Measurements from ENCODE around the gene GRAMD1C.

Gene GRAMD1C

DNA sequence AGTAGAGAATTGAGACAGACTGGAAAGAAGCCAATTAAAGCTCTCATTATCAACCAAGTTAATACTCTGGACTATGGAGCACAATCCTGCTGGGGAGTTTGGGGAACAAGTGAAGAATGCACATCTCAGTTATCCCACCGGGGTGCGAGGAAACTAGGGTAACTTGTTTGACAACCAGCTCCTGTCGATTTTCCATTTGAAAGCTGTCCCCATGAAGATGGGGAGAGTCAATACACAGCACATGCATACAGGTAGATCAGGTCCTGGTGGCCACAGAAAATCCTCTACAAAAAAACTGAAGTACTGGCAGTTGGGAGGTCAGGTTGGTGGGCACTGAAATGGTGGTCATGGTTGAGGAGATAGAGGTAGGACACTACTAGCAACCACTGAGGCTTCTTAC lies 25.7 kb upstream of the GRAMD1C start:
- TF ChIP-seq, protein P1, sequence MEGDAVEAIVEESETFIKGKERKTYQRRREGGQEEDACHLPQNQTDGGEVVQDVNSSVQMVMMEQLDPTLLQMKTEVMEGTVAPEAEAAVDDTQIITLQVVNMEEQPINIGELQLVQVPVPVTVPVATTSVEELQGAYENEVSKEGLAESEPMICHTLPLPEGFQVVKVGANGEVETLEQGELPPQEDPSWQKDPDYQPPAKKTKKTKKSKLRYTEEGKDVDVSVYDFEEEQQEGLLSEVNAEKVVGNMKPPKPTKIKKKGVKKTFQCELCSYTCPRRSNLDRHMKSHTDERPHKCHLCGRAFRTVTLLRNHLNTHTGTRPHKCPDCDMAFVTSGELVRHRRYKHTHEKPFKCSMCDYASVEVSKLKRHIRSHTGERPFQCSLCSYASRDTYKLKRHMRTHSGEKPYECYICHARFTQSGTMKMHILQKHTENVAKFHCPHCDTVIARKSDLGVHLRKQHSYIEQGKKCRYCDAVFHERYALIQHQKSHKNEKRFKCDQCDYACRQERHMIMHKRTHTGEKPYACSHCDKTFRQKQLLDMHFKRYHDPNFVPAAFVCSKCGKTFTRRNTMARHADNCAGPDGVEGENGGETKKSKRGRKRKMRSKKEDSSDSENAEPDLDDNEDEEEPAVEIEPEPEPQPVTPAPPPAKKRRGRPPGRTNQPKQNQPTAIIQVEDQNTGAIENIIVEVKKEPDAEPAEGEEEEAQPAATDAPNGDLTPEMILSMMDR (conservative IDR thresholded peaks at IDR 0.05; ENCODE audit: low read length): no peak
- DNase-seq (ENCODE audit: low read depth): no peak
- no peak overlapping the region for H3K4me3 ChIP-seq (ENCODE audit: low read length)

DNA sequence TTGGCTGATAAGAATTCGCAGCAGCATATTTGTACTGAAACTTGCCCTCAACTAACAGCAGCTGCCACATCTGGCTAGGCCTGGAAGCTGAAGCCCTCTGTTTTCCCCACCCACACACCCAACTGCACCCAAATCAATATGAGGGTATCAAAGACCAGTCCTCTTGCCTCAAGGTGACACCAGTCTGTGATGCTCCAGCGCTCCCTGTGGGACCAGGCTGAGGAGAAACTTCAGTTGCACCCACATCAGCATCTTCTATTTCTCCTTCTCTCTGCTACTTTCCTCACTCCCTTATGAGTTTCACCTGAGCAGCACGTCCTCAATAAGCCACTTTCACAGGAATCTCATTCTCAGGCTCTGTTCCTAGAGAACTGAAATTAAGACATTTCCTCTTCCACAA lies 18.7 kb upstream of the GRAMD1C start:
- H3K4me3 ChIP-seq (ENCODE audit: low read length): no peak overlapping the region
- TF ChIP-seq, protein P1 (conservative IDR thresholded peaks at IDR 0.05; ENCODE audit: low read length): no peak
- no peak for DNase-seq (ENCODE audit: low read depth)

DNA sequence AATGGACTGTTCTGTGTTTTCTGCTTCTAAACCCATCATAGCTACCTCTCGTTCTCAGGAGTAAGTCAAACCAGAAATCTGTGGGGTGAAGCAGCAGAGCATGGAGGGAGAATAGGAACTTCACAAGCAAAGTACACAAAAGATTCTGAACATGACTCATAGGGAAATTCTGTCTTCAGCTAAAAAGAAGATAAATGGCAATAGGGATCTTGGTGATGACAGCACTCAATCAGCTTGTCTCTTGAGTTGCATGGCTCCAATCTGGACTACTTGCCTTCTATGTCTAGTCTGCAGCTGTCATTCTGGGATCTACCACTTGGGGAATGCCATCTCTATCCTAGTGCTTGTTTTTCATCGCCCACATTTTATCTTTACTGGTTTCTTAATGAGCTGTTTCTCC lies 13.5 kb upstream of the GRAMD1C start:
- no peak for DNase-seq (ENCODE audit: low read depth)
- H3K4me3 ChIP-seq (ENCODE audit: low read length): no peak overlapping the region
- TF ChIP-seq, protein P1 (conservative IDR thresholded peaks at IDR 0.05; ENCODE audit: low read length): peak; percentile 40

DNA sequence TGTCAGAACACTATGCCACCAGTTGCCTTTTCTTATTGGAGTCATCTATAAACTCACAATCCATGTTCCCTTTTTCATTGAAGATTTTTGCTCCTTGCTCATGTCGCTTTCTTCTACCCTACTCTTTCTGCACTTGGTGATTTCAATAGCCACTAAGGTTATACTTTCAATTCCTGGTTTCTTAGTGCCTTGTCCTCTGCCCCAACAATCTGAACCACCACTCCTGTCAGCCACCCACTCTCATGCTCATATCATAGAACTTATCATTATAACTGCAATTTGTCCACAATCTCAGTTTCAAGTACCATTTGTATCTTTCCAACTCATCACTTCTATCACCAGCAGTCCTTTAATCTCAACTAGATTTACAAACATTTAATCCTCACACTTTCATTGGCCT lies 10.0 kb upstream of the GRAMD1C start:
- no peak overlapping the region for H3K4me3 ChIP-seq (ENCODE audit: low read length)
- TF ChIP-seq, protein P1 (conservative IDR thresholded peaks at IDR 0.05; ENCODE audit: low read length): no peak
- DNase-seq (ENCODE audit: low read depth): no peak

DNA sequence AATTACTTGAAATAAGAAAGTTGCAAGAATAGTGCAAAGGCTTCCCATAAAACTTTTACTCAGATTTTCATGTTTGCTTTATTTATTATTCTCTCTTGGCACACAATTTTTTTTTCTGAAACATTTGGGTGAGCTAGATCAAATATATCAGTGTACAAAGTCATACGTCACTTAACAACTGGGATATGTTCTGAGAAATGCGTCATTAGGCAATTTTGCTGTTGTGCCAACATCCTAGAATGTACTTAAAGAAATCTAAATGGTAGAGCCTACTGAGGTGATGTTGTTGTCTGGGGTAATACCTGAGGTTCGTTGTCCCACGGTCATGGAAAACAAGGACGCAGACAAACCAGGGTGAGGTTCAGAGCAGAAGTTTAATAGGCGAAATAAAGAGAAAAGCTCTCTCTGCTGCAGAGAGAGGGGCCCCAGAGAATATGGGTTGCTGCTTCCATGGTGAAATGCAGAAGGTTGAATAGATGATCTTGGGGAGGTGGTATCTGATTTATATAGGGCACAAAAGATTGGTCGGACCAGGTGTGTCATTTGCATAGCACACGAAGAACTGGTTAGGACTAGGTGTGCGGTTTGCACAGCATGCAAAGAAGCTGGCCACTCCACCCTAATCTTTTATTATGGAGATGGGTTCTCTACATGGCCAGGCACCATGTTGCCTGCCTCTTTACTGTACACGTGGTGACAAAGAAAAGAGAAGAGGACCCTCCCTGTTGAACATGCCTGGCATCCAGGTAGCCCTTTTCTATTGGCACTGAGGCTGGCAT lies 8.8 kb upstream of the GRAMD1C start:
- TF ChIP-seq, protein P1 (conservative IDR thresholded peaks at IDR 0.05; ENCODE audit: low read length): no peak
- DNase-seq (ENCODE audit: low read depth): no peak
- H3K4me3 ChIP-seq (ENCODE audit: low read length): no peak overlapping the region

DNA sequence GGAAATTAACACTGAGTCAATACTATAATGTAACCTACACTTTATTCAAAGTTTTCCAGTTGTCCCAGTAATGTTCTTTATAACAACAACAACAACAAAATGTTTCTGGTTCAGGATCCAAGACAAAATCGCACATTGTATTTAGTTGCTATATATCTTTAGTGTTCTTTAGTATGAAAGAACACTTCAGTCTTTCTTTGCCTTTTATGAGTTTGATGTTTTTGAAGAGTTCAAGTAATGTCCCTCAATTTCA lies 7.6 kb upstream of the GRAMD1C start:
- TF ChIP-seq, protein P1 (conservative IDR thresholded peaks at IDR 0.05; ENCODE audit: low read length): no peak
- no peak for DNase-seq (ENCODE audit: low read depth)
- H3K4me3 ChIP-seq (ENCODE audit: low read length): no peak overlapping the region

DNA sequence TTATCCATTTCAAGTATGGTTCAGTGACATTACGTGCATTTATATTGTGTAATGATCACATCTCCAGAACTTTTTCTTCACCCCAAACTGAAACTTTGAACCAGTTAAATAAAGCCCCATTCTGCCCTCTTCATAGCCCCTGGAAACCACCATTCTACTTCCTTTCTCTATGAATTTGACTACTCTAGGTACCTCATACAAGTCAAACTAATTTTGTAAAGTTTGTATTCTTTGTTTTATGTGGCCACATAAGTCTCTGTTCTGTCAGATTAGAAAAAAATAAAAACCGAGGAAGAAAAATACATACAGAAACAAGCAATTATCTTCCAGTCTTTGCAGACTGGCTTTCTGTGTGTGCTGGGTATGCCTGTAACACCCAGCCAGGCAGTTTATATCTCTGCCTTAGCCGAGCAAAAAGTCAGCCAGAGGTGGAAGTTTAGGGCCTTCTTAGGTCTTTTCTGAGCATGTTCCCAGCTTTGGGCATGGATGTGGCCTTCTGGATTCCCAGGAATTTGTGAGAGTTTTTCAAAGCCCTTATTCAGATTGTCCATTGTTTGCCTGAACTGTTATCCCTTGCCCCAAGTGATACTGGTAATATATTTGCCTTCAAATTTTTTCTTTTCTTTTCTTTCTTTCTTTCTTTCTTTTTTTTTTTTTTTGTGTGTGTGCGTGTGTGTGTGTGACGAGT lies 6.0 kb upstream of the GRAMD1C start:
- TF ChIP-seq, protein P1 (conservative IDR thresholded peaks at IDR 0.05; ENCODE audit: low read length): no peak
- H3K4me3 ChIP-seq (ENCODE audit: low read length): no peak overlapping the region
- DNase-seq (ENCODE audit: low read depth): peak; percentile 59
